GM12864 (cell line): ENCODE measurements around the gene TBC1D10B.

Source experiments
- DNase-seq: peaks from one replicate; pipeline ENCODE4 v3.0.0-alpha.2; 2011; ENCODE audit warnings: low read depth
- H3K4me3 ChIP-seq: 2 replicates; pipeline ENCODE4 v1.5.1; 2011; ENCODE audit warnings: mild to moderate bottlenecking, low read depth, low read length, control low read depth
- CTCF ChIP-seq: IDR thresholded peaks from 2 replicates; pipeline ENCODE4 v1.5.1; 2011; ENCODE audit warnings: low read depth, mild to moderate bottlenecking, moderate library complexity, low read length, control low read depth, inconsistent platforms; ENCODE audit errors: missing control alignments

The TBC1D10B gene, protein sequence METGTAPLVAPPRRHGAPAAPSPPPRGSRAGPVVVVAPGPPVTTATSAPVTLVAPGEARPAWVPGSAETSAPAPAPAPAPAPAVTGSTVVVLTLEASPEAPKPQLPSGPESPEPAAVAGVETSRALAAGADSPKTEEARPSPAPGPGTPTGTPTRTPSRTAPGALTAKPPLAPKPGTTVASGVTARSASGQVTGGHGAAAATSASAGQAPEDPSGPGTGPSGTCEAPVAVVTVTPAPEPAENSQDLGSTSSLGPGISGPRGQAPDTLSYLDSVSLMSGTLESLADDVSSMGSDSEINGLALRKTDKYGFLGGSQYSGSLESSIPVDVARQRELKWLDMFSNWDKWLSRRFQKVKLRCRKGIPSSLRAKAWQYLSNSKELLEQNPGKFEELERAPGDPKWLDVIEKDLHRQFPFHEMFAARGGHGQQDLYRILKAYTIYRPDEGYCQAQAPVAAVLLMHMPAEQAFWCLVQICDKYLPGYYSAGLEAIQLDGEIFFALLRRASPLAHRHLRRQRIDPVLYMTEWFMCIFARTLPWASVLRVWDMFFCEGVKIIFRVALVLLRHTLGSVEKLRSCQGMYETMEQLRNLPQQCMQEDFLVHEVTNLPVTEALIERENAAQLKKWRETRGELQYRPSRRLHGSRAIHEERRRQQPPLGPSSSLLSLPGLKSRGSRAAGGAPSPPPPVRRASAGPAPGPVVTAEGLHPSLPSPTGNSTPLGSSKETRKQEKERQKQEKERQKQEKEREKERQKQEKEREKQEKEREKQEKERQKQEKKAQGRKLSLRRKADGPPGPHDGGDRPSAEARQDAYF

DNA sequence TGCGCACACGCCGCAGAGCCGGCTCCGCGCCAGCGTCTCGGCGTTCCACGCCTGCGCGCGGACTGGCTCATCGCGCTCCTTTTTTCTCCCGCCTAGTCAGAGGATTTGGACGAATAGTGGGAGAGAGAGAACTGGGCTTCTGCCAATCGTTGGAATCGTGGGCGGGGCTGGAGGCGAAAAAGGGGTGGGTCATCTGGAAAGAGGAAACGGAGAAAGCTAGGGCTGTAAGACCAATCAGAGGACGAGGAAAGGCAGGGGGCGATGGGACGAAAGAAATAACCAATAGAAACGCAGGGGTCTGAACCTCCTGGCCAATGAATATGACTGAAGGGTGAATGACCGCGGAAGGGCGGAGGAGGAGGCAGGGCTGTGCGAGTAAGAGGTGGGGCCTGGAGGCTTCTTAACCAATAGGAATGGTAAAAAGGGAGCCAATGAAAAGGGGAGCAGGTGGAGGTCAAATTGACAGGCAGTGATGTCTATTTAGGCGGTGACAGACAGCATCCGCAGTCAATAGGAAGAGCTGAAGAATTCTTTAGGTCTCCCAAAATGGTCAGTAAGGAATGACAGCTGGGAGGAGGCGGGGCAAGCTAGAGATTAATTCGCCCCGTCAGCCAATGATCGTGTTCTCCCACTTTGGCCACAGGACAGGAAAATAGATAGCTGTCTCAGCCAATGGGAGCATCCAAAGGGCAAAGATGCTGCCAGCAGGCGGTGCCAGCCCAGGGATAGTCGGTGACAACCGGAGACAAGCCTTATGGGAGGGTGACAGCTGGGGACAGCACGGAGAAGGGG, at the start of gene TBC1D10B:
TSS of gene TBC1D10B (minus strand) at position 39 of the 792 bp plus-strand sequence. CDS start 311 bp downstream, outside the sequence.
- peak within 1 kb of the TSS; percentile 85 for H3K4me3 ChIP-seq
- DNase-seq: peak; percentile 100
- no peak for TF ChIP-seq CTCF

DNA sequence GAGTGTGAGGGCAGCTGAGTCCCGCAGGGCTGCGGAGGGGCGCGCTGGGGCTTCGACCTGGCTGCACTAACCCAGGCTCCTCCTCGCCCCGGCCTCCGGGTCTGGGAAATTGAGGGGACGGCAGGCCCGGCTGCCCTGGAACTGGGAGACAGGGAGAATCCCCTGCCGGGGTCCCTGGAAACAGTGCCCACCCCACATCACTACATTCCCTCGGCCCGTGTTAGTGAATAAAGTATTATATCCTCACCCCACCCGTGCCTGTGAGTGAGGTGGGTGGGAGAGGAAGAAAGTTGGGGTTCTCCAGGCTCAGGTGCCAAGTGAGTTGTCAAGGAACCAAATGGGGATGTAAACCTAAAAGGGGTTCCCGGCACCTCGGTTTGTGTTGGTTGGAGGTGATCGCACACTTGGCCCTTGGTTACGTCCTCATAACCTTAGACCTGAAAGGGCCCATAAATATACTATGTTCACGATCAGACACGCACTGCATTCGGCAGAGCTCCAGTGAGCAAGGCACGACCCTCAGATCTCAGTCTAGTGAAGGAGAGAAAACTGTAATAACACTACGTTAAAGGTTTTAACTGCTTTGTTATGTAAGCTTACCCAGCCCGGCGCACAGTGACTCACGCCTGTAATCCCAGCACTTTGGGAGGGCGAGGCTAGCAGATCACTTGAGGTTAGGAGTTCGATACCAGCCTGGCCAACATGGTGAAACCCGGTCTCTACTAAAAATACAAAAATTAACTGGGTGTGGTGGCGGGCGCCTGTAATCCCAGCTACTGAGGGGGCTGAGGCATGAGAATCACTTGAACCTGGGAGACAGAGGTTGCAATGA, 48.3 kb upstream of the TBC1D10B start:
- no peak for TF ChIP-seq CTCF
- no peak for DNase-seq
- H3K4me3 ChIP-seq: peak overlapping the region; percentile 70

GRCh38 chr16:30417529-30418349, 47.4 kb upstream of the TBC1D10B start:
- peak overlapping the region; percentile 70 for H3K4me3 ChIP-seq
- DNase-seq: peak; percentile 82
- TF ChIP-seq CTCF: no peak

DNA sequence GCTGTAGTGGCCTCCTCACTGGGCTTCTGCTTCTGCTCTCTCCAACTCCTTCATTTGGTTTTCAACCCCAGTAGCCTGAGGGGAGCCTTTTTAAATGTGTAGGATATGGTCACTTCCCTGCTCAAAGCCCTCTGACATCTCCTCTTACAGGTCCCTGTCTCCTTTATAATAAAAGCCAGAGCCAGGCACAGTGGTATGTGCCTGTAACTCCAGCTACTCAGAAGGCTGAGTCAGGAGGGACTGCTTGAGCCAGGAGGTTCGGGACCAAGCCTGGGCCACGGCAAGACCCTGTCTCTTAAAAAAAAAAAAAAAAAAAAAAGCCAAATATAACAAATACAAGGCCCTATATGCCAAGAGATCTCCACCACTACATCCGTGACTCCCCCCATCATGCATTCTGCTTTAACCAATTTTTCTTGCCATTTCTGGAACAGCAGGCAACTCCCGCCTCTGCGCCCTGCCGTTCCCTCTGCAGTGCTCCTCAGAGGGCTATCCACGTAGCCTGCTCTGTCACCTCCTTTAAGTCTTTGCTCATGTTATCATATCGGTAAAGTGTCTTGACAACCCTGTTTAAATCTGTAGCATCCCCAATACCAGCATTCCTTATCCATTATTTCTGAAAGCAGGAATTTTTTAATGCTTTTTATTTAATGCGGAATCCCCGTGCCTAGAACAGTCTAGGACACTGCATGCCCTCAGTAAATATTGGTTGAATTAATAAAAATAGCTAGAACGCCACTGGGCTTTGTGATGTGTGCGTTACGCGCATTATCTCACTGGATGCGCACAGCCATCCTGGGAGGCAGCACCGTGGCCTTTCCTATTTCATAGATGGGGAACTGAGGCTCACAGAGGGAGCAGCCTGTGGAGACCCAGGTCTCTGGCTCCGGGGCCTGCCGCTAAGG, 46.6 kb upstream of the TBC1D10B start:
- H3K4me3 ChIP-seq: peak overlapping the region; percentile 70
- DNase-seq: no peak
- no peak for TF ChIP-seq CTCF

- no peak overlapping the region for H3K4me3 ChIP-seq
- TF ChIP-seq CTCF: no peak
- DNase-seq: no peak
Measured at GRCh38 chr16:30416047-30416603, 45.8 kb upstream of the TBC1D10B start.
